Measurements from ENCODE around the gene PHPT1. TPM values are rescaled to one million over a fixed set of nuclear protein-coding genes. Genes with fewer than 3 reads are reported as not detected.
"Not testable (repeated sequence)": the region's sequence is repeated elsewhere in the genome, so short reads cannot be mapped to it uniquely, and the experiment has no call there.

Gene PHPT1
- total RNA-seq, 2 donors from 2014 or later = 137 to 176 TPM

DNA sequence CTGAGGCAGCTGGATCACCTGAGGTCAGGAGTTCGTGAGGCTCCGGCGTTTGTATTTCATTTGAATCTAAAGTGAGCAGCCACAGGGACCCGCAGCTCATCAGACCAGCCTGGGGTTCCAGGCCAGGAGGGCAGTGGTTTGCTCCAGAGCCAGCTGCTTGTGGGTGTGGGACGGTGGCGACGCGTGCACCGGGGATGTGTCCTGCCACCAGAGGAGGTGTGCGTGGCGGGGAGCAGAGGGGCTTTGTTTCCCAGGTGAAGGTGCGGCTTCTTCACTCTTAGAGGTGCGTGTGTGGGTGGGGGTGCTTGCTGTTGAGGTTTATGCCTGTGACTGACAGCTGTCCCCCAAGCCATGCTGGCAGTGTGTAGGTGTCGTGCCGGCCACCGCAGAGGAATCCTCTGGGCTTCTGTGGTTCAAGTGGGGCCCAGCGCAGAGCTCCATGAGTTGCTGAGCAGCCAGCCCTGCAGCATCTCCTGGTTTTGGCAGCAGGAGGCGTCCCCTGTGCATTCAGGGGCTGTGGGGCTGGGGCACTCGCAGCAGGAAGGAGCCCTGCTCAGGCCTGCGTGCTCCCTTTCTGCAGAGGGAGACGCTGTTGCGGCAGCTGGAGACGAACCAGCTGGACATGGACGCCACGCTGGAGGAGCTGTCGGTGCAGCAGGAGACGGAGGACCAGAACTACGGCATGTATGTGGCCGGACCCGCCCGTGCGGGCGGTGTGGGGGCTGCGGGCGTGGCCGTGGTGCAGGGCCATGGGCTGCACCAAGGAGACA lies 13.9 kb upstream of the PHPT1 start:
- Histone ChIP-seq H3K9me3 (no peaks in the 10 kb centered on the region), H3K36me3 (peaks cover 11% of the 10 kb centered on the region), H3K27ac (no peak overlapping the region), H3K9ac (ENCODE audit: low read depth in 2 of 2, low read length in 2 of 2) (no peak overlapping the region), H3K27me3 (no peaks in the 10 kb centered on the region), H3K4me1 (peaks cover 5% of the 10 kb centered on the region), H3K4me3 (no peak overlapping the region)
- no peak for DNase-seq
- TF ChIP-seq CTCF (IDR thresholded peaks at IDR 0.05) = no peak
- intact Hi-C loops (cut with DNase I) = no loop called here

DNA sequence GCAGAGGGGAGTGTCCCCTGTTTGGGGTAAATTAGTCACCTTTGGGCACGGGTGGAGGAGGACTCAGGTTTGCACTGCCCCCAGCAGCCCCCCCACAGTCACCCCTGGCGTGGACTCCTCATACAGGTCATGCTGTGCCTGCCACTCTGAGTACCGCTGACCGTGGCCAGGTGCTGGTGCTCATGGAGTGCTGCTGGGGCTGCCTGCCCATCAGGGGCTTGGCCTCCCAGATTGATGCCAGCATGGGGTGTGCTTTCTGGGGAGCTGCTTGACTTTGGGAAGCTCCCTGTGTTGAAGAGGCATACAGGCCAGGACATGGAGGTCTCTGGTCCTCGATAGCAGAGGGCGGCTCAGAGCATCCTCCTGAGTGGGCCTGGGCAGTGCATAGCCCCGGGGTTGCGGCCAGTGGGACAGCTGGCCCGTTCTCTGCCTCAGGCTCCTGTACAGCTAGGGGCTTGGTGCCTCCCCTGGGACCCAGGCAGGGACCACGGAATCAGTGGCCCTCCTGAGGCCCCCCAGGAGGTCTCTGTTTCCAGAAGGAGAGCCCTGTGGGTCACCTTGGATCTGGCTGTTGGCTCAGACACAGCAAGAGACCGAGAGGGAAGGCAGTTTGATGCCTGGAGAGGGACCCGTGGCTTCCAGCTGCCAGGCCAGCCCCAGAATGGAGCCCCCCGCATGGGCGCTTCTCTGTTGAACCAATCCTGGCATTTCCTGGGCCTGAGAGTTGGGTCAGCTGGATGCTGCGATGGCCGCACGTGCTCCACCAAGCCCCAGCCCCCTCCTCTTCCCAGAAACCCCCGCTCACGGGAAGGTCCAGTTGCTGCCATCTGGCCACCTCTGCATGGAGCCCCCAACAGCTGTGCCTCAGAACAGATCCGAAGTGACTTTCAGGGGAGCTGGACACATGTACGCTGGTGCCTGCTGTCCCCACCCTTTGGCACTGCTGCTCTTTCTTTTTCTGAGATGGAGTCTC lies 13.0 kb upstream of the PHPT1 start:
- H3K9ac ChIP-seq (ENCODE audit: low read depth in 2 of 2, low read length in 2 of 2) = no peak overlapping the region
- no peak for DNase-seq
- peaks cover 8% of the 10 kb centered on the region for H3K36me3 ChIP-seq
- H3K4me3 ChIP-seq = no peak overlapping the region
- TF ChIP-seq CTCF (IDR thresholded peaks at IDR 0.05) = no peak
- no peaks in the 10 kb centered on the region for H3K9me3 ChIP-seq
- peaks cover 9% of the 10 kb centered on the region for H3K4me1 ChIP-seq
- intact Hi-C loops (cut with DNase I) = no loop called here
- H3K27ac ChIP-seq = no peak overlapping the region
- no peaks in the 10 kb centered on the region for H3K27me3 ChIP-seq

DNA sequence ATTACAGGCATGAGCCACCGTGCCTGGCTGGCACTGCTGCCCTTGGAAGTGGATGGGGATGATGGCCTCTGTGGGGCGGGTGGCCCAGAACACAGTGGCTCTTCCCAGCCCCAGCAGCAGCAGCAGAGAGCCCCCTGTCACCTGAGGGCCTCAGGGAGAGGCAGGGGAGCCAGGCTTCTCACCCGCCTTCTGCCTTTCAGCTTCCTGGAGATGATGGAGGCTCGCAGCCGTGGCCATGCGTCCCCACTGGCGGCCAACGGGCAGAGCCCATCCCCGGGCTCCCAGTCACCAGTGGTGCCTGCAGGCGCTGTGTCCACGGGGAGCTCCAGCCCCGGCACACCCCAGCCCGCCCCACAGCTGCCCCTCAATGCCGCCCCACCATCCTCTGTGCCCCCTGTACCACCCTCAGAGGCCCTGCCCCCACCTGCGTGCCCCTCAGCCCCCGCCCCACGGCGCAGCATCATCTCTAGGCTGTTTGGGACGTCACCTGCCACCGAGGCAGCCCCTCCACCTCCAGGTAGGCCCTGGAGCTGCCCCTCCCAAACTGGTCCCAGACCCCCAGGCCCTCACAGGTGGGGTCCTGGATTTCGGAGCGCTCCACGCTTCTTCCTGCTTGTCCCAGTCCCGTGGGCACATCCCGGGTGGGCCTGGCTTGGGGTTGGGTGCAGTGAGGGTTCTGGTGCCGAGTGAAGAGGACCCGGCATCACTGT lies 11.9 kb upstream of the PHPT1 start:
- TF ChIP-seq CTCF (IDR thresholded peaks at IDR 0.05) = no peak
- peaks cover 3% of the 10 kb centered on the region for H3K36me3 ChIP-seq
- no peak overlapping the region for H3K27ac ChIP-seq
- H3K9ac ChIP-seq (ENCODE audit: low read depth in 2 of 2, low read length in 2 of 2) = no peak overlapping the region
- H3K4me1 ChIP-seq = peaks cover 18% of the 10 kb centered on the region
- H3K9me3 ChIP-seq = no peaks in the 10 kb centered on the region
- H3K27me3 ChIP-seq = no peaks in the 10 kb centered on the region
- intact Hi-C loops (cut with DNase I) = no loop called here
- H3K4me3 ChIP-seq = no peak overlapping the region
- DNase-seq = no peak

DNA sequence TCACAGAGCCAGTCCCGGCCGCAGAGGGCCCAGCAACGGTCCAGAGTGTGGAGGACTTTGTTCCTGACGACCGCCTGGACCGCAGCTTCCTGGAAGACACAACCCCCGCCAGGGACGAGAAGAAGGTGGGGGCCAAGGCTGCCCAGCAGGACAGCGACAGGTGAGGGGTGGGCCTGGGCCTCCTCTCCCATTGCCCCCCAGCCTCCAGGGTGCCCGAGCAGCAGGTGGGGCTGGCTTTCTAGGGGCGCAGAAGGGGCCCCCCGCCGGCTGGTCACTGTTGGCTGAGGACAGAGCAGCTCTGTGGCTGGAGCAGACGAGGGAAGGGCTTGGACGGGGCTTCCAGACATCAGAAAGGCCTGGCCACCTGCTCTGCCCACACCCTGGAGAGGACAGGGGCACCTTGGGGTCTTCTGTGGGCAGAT lies 11.3 kb upstream of the PHPT1 start:
- peaks cover 22% of the 10 kb centered on the region for H3K4me1 ChIP-seq
- H3K27ac ChIP-seq; H3K9me3 ChIP-seq; H3K27me3 ChIP-seq; DNase-seq; H3K4me3 ChIP-seq; H3K36me3 ChIP-seq; intact Hi-C loops (cut with DNase I); H3K9ac ChIP-seq (ENCODE audit: low read depth in 2 of 2, low read length in 2 of 2): not testable (repeated sequence)

DNA sequence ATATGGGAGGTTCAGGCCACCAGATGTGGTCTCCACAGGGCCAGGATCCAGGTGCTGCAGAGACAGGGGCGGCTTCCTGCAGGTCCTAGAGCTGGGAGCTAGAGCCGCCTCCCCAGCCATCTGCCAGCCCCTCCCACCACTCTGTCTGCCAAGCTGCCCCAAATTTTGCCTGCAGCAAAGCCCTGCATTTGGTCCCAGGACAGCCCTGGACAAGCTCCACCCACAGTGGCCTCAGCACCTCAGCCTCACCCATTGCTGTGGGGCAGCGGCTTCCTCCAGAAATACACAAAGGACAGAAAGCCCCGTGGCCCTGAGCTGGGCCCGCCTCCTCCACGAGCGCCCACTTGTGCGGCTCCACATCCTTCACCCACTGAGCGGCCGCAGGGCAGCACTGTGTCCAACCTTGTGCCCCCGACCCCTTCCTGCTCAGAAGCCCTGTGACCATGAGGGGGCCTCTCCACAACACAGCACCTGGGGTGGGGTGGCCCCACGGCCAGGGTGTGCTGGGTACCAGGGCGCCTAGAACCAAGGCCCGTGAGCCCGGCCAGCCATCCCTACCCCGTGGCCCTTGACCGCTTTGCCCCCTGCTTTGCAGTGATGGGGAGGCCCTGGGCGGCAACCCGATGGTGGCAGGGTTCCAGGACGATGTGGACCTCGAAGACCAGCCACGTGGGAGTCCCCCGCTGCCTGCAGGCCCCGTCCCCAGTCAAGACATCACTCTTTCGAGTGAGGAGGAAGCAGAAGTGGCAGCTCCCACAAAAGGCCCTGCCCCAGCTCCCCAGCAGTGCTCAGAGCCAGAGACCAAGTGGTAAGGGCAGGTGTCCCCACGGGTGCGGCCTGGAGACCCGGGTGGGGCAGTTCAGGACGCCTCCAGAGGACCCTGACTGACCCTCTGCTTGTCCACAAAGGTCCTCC lies 10.6 kb upstream of the PHPT1 start:
- H3K9me3 ChIP-seq = no peaks in the 10 kb centered on the region
- no peak overlapping the region for H3K4me3 ChIP-seq
- no peak for DNase-seq
- no peaks in the 10 kb centered on the region for H3K36me3 ChIP-seq
- H3K4me1 ChIP-seq = peaks cover 29% of the 10 kb centered on the region
- H3K9ac ChIP-seq (ENCODE audit: low read depth in 2 of 2, low read length in 2 of 2) = no peak overlapping the region
- H3K27ac ChIP-seq = no peak overlapping the region
- no peak for TF ChIP-seq CTCF (IDR thresholded peaks at IDR 0.05)
- no peaks in the 10 kb centered on the region for H3K27me3 ChIP-seq
- intact Hi-C loops (cut with DNase I) = no loop called here

All from colonic mucosa (tissue), 4 donors.